Measurements from ENCODE around the gene VAV3.

DNA sequence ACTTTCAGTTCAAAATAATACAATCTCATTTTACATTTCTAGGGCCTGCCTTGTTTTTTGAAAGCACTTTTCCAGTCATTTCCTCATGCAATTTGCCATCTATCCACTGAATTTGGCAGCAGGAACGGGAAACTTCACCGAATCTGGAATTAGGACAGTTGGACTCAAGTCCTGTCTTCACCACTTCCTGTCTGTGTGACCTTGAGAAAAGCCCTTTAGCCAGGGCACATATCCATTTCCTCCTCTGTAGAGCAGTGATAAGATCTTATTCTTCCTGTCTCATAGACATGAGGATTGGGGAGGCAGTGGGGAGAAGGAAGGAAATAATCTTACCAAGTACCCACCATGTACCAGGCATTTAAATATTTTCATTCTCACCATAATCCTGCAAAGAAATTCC is 12.0 kb downstream of the VAV3 start:
- TF ChIP-seq, protein P1, sequence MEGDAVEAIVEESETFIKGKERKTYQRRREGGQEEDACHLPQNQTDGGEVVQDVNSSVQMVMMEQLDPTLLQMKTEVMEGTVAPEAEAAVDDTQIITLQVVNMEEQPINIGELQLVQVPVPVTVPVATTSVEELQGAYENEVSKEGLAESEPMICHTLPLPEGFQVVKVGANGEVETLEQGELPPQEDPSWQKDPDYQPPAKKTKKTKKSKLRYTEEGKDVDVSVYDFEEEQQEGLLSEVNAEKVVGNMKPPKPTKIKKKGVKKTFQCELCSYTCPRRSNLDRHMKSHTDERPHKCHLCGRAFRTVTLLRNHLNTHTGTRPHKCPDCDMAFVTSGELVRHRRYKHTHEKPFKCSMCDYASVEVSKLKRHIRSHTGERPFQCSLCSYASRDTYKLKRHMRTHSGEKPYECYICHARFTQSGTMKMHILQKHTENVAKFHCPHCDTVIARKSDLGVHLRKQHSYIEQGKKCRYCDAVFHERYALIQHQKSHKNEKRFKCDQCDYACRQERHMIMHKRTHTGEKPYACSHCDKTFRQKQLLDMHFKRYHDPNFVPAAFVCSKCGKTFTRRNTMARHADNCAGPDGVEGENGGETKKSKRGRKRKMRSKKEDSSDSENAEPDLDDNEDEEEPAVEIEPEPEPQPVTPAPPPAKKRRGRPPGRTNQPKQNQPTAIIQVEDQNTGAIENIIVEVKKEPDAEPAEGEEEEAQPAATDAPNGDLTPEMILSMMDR (IDR thresholded peaks at IDR 0.05): no peak
- TF ChIP-seq ZFX (IDR thresholded peaks at IDR 0.05; ENCODE audit: borderline replicate concordance): no peak

All from 22Rv1 (cell line).